Endothelial cell of umbilical vein (primary cell): ENCODE measurements around the gene PIGT. TPM values are rescaled to one million over a fixed set of nuclear protein-coding genes. Genes with fewer than 3 reads are reported as not detected.

Experiments
- BruUV-seq: library from RNA; stranded (reverse); fragments of 400-500 nt; replicated peaks from 2 replicates; lab custom pipeline; 2021; lab: Mats Ljungman, UMichigan
- CTCF ChIA-PET: fragments of 300-600, 350-600 bp; sonication (Branson Sonifier 250); formaldehyde crosslinking; loops from one replicate; lab custom pipeline; 2021; ENCODE audit warnings: antibody characterized with exemption, inconsistent platforms; lab: Charles Lee
- POLR2A ChIA-PET: fragments of 300-600, 350-600 bp; sonication (Branson Sonifier 250); formaldehyde crosslinking; loops from one replicate; lab custom pipeline; 2021; ENCODE audit warnings: antibody characterized with exemption, inconsistent platforms; lab: Charles Lee
- DNase-seq: peaks from one replicate; pipeline ENCODE4 v3.0.0-alpha.2; 2011; ENCODE audit warnings: low read depth, low spot score
- FAIRE-seq: peaks from 2 replicates; lab custom pipeline; 2011; peaks lifted over from hg19 to GRCh38; lab: Jason Lieb, UNC
- H2AFZ ChIP-seq: 2 replicates; pipeline ENCODE4 v1.6.0; 2012; ENCODE audit warnings: low read depth, low read length, control low read depth, inconsistent platforms
- H3K27ac ChIP-seq: 2 replicates; pipeline ENCODE4 v1.5.1; 2011; ENCODE audit warnings: low read depth, mild to moderate bottlenecking, control low read depth, low read length, moderate library complexity; ENCODE audit not compliant: insufficient read depth
- H3K27me3 ChIP-seq, 2 experiments: 2 replicates each; pipeline versions ENCODE4 v1.6.0 to v1.6.1; 2011; ENCODE audit warnings: low read length in 2 of 2, mixed read lengths in 1 of 2; ENCODE audit not compliant: control insufficient read depth in 2 of 2, insufficient read depth in 2 of 2
- H3K36me3 ChIP-seq, 2 experiments: 2 replicates in 1 of 2; 3 replicates in 1 of 2; pipeline ENCODE4 v1.5.1; 2011; ENCODE audit warnings: low read length in 2 of 2, mild to moderate bottlenecking in 1 of 2, moderate library complexity in 1 of 2; ENCODE audit not compliant: control insufficient read depth in 2 of 2, insufficient read depth in 2 of 2; ENCODE audit errors: extremely low read depth in 1 of 2
- H3K4me1 ChIP-seq: 3 replicates; pipeline ENCODE4 v1.5.1; 2011; ENCODE audit warnings: mild to moderate bottlenecking, low read length; ENCODE audit not compliant: control insufficient read depth, insufficient read depth; ENCODE audit errors: extremely low read depth
- H3K4me2 ChIP-seq: 2 replicates; pipeline ENCODE4 v1.6.1; 2011; ENCODE audit warnings: low read length, control low read depth, mixed read lengths; ENCODE audit not compliant: insufficient read depth
- H3K4me3 ChIP-seq, 3 experiments: fragments of 200-600 bp in 1 of 3; sonication (generic), shearing (Covaris generic) in 1 of 3; replicated peaks in 1 of 3; 2 replicates each; pipeline ENCODE4 v1.5.1; 2011 to 2016; ENCODE audit warnings: control low read depth in 3 of 3, low read length in 3 of 3, mild to moderate bottlenecking in 2 of 3, inconsistent platforms in 1 of 3, low read depth in 1 of 3, moderate library complexity in 1 of 3; ENCODE audit not compliant: insufficient read depth in 1 of 3
- H3K79me2 ChIP-seq: 2 replicates; pipeline ENCODE4 v1.6.0; 2012; ENCODE audit warnings: low read length, inconsistent platforms; ENCODE audit not compliant: control insufficient read depth, insufficient read depth
- H3K9ac ChIP-seq: replicated peaks from 2 replicates; pipeline ENCODE3; 2011; ENCODE audit warnings: low read length, control low read depth; ENCODE audit not compliant: insufficient read depth; ENCODE audit errors: extremely low read depth
- H3K9me1 ChIP-seq: replicated peaks from 3 replicates; pipeline ENCODE4 v1.6.0; 2011; ENCODE audit warnings: mild to moderate bottlenecking, low read length; ENCODE audit not compliant: control insufficient read depth, insufficient read depth; ENCODE audit errors: extremely low read depth
- H3K9me3 ChIP-seq: replicated peaks from 2 replicates; pipeline ENCODE4 v1.5.1; 2012; ENCODE audit warnings: low read length, inconsistent platforms; ENCODE audit not compliant: control insufficient read depth, insufficient read depth
- H4K20me1 ChIP-seq: replicated peaks from 2 replicates; pipeline ENCODE3; 2011; ENCODE audit warnings: mild to moderate bottlenecking, low read length; ENCODE audit not compliant: control insufficient read depth, insufficient read depth; ENCODE audit errors: extremely low read depth
- EZH2 ChIP-seq: IDR thresholded peaks from 2 replicates; pipeline ENCODE4 v1.6.1; 2012; ENCODE audit warnings: borderline replicate concordance, low read depth, mild to moderate bottlenecking, moderate library complexity, low read length, inconsistent platforms; ENCODE audit not compliant: severe bottlenecking
- GATA2 ChIP-seq: IDR thresholded peaks from 2 replicates; pipeline ENCODE4 v1.7.0; 2011; ENCODE audit warnings: low read depth, mild to moderate bottlenecking, moderate library complexity, mixed read lengths, low read length; ENCODE audit not compliant: insufficient read length, insufficient read depth
- JUN ChIP-seq: IDR thresholded peaks from 2 replicates; pipeline ENCODE4 v1.6.1; 2011; ENCODE audit warnings: borderline replicate concordance, low read depth; ENCODE audit not compliant: insufficient read length, insufficient read depth
- POLR2AphosphoS5 ChIP-seq: IDR thresholded peaks from 2 replicates; pipeline ENCODE4 v1.6.1; 2012; ENCODE audit warnings: low read depth, mild to moderate bottlenecking, control low read depth, low read length, moderate library complexity; ENCODE audit not compliant: insufficient read depth
- dilution Hi-C: fragments of 300-500 bp; cut with MboI; formaldehyde crosslinking; loops from one replicate; pipeline ENCODE4 v1.15.0; 2019; ENCODE audit warnings: low sequenced_read_pairs; ENCODE audit not compliant: extremely low pct_ligation_motif_present
- intact Hi-C: fragments of 100-400 bp; cut with micrococcal nuclease; formaldehyde crosslinking; loops from one replicate; pipeline ENCODE4 v1.10.0; 2022
- polyA plus RNA-seq, 4 experiments: library from polyadenylated mRNA; depleted of rRNA in 3 of 4; stranded (reverse) in 3 of 4; unstranded in 1 of 4; fragments of >200 nt; gene quantifications; 2 replicates each; pipeline versions ENCODE4 v1.2.1 to v1.2.3, GENCODE V29; 2011 to 2012; ENCODE audit warnings: missing spikeins in 1 of 4
- total RNA-seq: library from RNA; stranded (reverse); gene quantifications from 2 replicates; pipeline ENCODE4 v1.2.3, GENCODE V29; 2021

The PIGT gene
- total and polyA plus RNA-seq, 2 donors (not counting 3 experiments of a cell fraction or from before 2014, with no cell fraction given), result 96.8 to 143 TPM

DNA sequence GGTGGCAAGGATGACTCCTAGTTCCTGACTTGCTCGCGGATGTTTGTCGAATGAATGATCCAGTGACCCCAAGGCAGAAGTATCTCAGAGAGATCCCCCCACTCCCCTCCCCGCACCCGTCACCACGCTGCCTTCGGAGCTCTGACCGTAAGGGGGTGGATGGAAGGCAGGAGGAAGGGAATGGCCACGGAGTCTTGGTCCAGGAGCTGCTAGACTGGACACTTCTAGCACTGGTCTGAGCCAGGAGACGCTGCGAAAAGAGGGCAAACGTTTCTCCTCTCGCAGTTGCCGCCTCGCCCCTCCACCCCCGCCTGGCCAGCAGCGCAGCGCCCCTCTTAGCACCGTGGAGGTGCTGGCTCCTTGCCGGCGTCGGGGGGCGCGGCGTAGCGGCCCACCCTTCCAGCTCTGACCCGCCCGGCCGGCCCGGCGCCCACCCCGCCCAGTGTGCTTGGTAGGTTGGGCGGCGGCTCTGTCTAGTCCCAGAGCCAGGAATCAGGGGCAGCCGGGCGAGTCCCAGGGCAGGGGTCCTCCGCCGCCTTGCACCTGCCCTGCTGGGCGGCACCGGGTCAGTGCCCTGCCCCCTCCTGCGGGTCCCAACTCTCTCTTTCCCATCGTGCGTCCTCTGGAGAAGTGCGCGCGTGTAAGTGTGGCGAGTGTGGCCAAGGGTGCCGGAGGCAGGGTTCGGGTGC, 10.2 kb upstream of the PIGT start:
- peaks cover 0 to 3% of the 10 kb centered on the region in 2 experiments for H3K36me3 ChIP-seq
- no TSS peak for BruUV-seq
- peak; percentile 31 for FAIRE-seq
- peak overlapping the region; percentile 7 to 85 (median 36) for H3K4me3 ChIP-seq
- peak overlapping the region; percentile 39 for H3K9ac ChIP-seq
- peak; percentile 7 for DNase-seq
- H3K27ac ChIP-seq, result no peak overlapping the region
- peak; percentile 65 for TF ChIP-seq EZH2
- no peak for TF ChIP-seq JUN
- ChIA-PET CTCF (interaction anchor here (1.3 to 3.6 kb wide), 3 partner anchors 10 to 33 kb away, joined by 3 to 32 read pairs (median 7); partner anchors contain the start of gene PIGT), POLR2A (no interaction called here)
- no peaks in the 10 kb centered on the region for H3K79me2 ChIP-seq
- H3K9me1 ChIP-seq, result no peaks in the 10 kb centered on the region
- H3K9me3 ChIP-seq, result no peaks in the 10 kb centered on the region
- dilution Hi-C loops (no loop called here), intact Hi-C loops (loop anchor here (1.0 kb wide), 1 partner anchor 11 kb away; the partner anchor contains the start of gene PIGT)
- no peaks in the 10 kb centered on the region for H4K20me1 ChIP-seq
- peaks cover 3% of the 10 kb centered on the region for H3K4me1 ChIP-seq
- H3K27me3 ChIP-seq, result peaks cover 6% of the 10 kb centered on the region in 2 experiments
- peak overlapping the region; percentile 83 for H2AFZ ChIP-seq
- peak overlapping the region; percentile 74 for H3K4me2 ChIP-seq

GRCh38 chr20:45406260-45407066, 9.5 kb upstream of the PIGT start:
- Histone ChIP-seq H3K9me1 (no peaks in the 10 kb centered on the region), H3K4me2 (peak overlapping the region; percentile 74), H3K79me2 (no peaks in the 10 kb centered on the region), H3K4me1 (peaks cover 3% of the 10 kb centered on the region), H4K20me1 (no peaks in the 10 kb centered on the region), H3K4me3 (peak overlapping the region; percentile 7 to 85 (median 36)), H3K36me3 (peaks cover 0 to 3% of the 10 kb centered on the region in 2 experiments), H2AFZ (peak overlapping the region; percentile 83), H3K27me3 (peaks cover 6% of the 10 kb centered on the region in 2 experiments), H3K9me3 (no peaks in the 10 kb centered on the region), H3K9ac (peak overlapping the region; percentile 39), H3K27ac (no peak overlapping the region)
- FAIRE-seq, result no peak
- BruUV-seq, result TSS peak; percentile 14
- peak; percentile 35 for DNase-seq
- intact Hi-C loops (loop anchor here (1.0 kb wide), 1 partner anchor 10 kb away; the partner anchor contains the start of gene PIGT), dilution Hi-C loops (no loop called here)
- ChIA-PET CTCF (interaction anchor here (0.8 to 3.6 kb wide), 12 partner anchors 9 to 95 kb away, joined by 3 to 32 read pairs (median 4); partner anchors contain the start of genes PIGT and SYS1), POLR2A (interaction anchor here (0.9 to 1.5 kb wide), 2 partner anchors 9 to 44 kb away, joined by 3 to 5 read pairs; partner anchors contain the start of gene PIGT)
- TF ChIP-seq GATA2, result no peak
- peak; percentile 26 for TF ChIP-seq POLR2AphosphoS5
